HG03064 (cell line): ENCODE measurements around the gene USP10.
"Not testable (repeated sequence)": the region's sequence is repeated elsewhere in the genome, so short reads cannot be mapped to it uniquely, and the experiment has no call there.

Source experiments
- ATAC-seq: cut with Tn5 transposase; IDR thresholded peaks from one replicate; pipeline ENCODE4 v1.9.1; 2021; ENCODE audit warnings: low read depth; ENCODE audit not compliant: unreplicated experiment

Gene USP10

DNA sequence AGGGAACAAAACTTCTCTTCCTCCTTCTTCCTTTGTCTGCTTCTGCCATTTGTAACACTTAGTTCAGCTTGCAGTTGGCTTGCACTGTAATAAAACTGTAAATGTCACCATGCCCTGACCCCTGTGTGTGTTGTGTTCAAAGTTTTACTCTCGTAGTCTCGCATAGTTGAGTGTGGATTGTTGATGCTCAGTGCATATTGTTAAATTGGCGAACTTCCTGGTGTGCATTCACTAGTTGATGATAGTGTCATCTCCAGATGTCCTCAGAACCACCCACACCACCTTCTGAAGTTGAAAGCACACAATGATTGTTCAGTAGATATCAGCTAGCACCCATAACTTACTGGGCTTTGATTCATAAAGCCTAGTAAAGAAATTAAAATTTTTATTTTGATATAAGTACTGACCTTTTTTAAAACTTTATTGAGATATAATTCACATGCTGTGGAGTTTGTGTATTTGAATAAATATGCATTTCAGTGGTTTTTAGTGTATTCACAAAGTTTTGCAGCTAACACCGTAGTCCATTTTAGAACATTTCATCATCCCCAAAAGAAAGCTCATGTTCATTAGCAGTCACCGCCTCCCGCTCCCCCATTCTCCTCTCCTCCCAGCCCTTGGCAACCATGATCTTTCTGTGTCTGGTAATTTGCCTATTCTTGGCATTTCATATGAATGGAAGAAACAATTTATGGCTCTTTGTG is 25.0 kb downstream of the USP10 start:
- ATAC-seq = no peak

DNA sequence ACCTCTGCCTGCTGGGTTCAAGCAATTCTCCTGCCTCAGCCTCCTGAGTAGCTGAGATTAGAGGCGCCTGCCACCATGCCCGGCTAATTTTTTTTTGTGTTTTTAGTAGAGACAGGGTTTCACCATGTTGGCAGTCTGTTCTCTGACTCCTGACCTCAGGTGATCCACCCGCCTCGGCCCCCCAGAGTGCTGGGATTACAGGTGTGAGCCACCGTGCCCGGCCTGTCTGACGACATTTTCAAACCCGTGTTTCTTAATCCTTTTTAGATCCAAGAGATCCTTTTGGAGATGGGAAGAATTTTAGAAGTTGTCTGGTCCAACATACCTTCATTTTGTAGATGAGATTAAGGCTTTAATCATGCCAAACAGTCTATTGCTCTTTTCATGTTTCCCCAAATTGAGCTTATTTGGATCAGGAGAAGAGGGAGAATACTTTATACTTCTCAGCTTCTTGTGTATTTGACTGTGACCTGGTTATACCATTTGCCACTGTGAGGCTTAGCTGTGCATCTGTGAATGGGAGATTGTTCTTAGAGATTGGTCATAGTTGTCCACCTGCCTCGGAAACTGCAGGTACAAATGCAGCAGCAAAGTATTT is 25.8 kb downstream of the USP10 start:
- ATAC-seq = no peak

DNA sequence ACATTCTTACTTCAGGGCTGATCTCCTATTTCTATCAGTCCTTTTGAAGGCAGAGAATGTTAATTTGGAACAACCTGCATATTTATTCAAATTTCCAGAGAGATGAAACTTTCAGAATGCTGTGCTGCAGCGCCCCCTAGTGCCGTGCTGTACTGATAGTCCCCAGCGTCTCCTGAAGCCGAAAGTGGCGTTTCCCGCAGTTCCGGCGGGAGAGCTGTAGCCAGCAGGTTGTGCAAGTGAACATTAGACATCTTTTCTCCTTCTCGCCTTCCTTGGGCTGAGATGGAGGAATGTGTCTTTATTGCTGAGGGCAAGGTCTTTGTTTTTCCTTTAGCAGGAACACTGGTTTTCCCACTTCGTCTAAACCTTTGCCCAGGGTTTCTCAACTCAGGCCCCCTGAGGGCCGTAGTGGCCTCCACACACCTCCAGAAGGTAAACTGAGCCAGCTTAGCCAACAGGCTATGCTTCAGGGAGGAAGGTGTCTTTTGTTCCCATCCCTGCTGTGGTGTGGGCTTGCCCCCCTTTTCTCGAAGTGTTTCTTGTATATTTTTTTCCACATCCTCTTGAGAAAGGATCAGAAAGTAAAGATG is 26.4 kb downstream of the USP10 start:
- no peak for ATAC-seq

DNA sequence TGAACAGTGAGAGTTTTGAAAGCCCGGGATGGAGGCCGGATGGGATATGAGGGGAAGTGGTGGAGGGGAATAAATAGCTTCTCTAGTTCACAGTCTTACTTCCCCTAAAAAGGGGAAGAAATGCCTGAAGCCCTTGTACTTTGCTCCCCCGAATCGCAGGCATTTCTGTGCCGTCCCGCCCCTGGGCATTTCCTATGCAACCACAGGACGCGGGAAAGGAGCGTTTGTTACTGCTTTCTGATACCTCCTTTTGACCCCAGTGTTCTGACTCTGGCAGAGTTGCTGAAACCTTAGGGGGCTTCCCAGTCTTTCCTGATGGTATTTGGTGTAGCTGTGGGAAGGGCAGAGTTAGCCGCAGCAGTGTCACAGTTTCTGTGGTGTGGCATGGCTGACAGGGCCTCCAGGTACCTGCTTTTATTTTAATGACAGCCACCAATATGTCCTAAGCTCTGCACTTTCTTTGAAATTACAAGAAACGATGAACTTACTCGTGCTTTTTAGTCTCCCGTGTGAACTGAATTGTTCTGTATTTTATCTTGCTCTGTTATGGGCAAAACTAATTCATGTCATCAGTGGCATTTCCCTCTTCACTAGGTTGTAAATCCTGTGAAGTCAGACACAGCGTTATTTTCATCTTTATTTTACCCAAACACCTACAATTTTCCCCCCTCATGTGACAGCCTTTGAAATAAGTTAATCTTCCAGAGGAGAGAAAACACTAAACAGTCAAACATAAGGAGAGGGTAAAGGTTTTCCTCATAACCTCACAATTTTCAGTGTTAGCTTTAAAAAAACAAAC is 27.1 kb downstream of the USP10 start:
- no peak for ATAC-seq

DNA sequence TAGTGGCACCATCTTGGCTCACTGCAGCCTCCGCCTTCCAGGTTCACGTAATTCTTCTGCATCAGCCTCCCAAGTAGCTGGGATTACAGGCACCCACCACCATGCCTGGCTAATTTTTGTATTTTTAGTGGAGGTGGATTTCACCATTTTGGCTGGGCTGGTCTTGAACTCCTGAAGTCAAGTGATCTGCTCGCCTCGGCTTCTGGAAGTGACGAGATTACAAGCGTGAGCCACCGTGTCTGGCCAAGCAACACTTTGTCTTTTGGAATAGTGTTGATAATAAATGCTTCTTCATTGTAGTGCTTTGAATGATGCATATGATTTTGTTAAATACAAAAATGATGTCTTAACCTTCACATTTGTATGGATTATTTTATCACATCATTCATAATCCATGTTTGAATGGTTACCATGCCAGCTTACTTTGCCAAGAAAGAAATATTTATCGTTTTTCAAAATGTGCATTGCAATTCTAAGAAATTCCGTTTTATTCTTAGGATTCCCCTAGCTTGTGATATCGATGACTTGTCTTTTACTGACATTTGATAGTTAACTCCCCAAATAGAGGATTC is 29.1 kb downstream of the USP10 start:
- no peak for ATAC-seq

DNA sequence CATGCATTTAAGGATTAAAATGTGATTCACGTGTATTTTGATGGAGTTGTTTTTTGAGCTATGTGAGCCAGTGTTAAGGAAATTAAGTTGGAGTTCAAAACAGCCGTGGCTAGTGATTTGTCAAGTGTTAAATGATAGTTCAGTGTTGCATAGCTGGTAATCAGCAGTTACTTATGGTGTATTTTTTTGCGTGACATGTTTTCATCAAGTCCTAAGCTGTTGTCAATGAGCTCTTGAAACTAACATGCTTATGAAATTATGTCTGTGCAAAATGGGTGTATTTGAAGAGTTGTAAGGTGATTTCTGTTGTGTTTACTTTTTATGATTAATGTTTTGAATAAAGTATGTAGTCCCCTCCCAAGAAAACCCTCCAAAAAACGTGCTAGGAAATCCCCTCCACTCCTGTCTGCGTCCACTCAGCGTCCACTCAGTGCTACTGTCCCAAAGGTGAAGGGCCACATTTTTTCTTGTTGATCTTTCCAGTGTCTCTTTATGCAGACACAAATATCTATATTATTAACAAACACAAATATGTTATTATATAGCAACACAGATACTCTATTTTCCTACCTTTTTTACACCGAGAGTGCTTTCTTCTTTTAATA is 30.0 kb downstream of the USP10 start:
- no peak for ATAC-seq

DNA sequence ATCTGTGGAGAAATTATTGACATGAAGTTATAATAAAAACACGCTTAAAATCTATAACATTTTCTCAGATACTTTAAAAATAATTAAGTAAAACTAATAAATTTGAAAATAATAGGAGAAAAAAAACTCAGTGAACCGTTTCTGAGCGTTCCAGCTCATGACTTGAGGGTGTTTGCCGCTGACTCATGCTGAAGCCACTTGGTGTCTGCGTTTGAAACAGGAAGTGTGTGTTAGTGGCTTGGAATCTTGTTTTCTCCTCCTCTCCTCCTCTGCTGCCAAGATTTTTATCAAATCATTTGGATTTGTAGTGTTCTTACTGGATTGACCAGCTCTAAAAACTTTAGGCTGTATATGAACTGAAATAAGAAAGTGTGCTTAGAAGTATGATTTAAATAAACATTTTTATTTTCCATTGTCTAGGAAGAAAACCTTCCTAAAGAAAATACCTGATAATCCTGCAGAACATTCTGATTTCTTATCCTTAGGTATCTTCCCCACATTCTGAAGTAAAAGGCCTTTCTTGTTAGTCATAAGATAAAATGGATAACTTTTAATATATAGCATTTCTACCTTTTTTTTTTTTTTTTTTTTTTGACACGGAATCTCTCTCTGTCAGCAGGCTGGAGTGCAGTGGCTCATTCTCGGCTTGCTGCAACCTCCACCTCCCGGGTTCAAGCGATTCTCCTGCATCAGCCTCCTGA is 30.8 kb downstream of the USP10 start:
- ATAC-seq = no peak

DNA sequence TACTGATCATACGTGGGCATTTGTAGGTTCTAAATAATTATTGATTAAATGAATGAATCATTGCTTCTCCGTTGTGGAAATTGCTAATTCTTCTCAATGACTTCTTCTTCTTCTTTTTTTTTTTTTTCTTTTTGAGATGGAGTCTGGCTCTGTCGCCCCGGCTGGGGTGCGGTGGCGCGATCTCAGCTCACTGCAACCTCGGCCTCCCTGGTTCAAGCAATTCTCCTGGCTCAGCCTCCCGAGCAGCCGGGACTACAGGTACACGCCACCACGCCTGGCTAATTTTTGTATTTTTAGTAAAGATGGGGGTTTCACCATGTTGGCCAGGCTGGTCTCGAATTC is 32.5 kb downstream of the USP10 start:
- not testable (repeated sequence) for ATAC-seq

DNA sequence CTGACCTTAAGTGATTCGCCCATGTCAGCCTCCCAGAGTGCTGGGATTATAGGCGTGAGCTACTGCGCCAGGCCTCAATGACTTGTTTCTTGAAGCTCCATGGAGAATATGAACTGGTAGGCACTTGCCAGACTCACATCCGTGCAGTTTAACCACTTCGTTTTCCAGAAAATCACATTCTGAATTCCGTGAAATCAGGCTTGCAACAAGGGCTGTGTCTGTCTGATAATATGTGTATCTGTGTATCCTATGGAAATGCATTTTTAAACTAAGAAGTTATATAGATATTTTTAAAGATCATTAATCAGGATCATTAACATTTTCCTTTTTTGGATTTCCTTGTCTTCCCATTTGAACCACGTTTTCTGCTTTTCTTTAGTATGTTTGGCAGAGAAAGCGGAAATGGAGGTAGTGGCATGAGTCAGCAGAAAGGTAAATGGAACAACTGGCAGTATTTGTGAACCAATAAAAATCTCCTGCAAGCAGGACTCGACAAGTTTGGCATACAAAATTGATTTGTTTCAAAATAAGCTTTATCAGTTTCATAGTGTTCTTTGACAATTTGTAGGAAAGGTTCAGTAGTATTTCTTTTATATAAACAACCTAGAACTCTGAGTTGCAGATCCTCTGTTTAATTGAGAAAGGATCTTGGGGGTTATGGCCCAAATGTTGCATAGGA is 33.0 kb downstream of the USP10 start:
- no peak for ATAC-seq

DNA sequence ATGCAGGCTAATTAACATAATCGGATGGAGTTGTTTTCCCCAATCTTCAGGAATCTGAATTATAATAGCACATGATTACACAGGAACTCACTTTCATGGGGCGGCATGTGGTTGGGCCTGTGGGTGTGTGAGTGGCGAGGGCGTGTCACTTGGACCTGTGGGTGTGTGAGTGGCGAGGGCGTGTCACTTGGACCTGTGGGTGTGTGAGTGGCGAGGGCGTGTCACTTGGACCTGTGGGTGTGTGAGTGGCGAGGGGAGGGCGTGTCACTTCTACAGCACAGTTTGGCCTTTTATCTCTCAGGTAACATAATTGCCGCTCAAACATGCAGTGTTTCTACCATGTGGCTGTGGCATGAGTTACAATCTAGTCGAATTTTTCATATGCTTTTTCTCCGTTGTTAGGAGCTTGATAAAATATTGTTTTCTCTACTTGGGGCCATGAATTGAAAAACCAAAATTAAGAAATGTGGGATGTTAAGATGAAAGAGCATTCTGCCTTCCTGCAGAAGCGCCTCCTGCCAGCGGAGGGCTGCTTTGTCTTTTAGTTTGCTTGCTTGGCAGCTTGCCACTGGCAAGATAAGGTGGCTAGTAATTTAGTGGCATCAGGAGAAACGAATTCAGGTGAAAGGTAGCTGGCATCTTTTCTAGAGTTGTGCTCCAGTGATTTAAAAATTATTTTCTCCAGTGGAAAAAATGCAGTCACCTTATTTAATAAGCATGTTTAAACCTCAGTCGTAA is 36.2 kb downstream of the USP10 start:
- ATAC-seq = no peak

DNA sequence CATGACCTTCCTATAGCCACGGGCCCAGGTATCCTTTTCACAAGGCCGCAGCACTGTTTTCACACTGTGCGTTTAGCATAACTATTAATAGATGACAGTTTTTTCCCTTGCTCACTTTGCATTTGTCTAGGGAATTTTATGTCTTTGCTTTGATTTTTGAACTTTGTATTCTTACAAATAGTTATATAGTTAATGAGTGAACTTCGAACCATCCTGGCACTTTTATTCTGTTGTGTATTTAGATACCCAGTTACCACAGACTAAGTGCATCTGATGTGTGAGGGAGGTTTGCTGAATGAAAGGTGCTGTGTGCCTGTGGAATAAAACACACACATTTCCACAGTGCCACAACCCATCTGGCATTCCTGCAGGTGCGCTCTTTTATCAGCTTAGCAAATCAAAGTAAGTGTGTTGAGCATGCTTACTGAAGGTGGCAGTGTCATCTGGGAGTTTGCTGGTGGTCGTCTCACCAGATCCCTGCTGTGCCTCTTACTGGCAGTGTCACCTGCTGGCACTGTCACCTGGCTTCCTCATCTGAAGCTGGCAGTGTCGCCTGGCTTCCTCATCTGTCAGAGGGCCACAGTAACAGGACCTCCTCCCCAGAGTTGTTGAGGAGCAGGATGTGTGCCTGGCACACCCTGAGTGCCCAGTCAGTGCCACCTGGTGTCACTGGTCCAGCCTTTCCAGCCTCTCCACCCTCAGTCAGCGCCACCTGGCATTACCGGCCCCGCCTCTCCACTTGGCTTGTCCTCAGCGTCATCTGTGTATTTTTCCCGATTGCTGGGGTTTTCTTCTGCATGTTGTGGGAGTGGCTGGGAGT is 37.6 kb downstream of the USP10 start:
- ATAC-seq = no peak

DNA sequence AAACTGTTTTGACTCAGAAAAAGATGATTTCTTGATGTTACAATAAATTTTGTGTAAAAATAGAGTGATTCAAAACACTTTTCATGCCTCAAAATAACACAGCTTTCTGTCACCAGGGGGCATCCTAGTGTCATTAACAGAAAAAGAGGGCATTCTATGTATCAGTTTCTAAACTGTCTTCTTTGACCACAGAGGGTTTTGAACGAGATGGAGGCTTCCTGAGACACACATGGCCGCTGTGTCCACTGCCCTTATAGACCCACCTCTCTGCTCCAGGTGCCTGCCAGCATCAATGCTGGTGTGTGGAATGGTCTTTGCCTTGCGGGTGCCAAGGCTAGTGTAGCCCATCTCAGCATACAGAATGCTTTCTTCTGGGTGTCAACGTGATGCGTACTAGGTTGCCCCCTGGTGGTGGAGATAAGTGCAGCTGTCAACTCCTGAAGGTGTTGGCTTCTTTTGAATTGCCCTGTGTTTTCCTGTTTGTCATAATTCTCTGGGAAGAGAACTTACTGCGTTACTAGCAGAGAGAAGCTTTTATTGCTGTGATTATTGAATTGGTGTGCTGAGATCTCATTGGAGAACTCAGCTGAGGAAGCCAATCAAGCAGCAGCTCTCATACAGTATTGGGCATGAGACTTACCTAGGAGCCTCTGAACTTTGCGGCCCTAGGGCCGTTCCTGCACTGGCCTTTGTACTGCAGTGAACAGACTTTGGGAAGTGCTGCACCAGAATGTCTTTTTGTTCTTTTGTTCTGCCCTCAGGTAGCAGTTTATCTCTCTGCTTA is 38.6 kb downstream of the USP10 start:
- ATAC-seq = no peak

DNA sequence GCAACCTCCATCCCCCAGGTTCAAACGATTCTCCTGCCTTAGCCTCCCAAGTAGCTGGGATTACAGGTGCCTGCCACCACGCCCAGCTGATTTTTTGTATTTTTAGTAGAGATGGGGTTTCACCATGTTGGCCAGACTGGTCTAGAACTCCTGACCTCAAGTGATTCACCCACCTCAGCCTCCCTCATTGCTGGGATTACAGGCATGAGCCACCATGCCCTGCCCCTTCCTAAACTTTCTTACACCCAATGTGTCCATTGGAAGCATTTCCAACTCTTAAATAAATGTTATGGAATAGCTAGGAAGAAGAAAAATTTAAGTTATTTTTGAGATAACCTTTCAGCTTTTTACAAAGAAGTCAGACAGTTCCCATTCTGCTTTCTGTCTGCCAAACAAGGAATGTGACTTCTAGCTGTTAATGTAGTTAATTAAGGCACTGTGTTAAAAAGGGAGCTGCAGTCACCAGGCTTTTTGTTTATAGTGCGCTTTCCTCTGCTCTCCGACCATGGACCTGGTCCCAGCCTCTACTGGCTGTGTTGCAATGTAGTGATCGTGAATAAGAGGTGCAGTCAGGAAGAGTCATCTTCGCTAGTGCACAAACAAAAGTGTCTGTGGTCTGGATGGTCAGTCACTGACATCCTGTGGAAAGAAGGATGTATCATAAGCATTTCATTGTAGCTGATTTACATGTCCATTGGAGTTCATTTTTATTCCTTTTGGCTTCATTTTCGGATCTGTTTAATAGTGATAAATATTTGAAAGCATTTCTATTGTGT is 39.7 kb downstream of the USP10 start:
- ATAC-seq = no peak

DNA sequence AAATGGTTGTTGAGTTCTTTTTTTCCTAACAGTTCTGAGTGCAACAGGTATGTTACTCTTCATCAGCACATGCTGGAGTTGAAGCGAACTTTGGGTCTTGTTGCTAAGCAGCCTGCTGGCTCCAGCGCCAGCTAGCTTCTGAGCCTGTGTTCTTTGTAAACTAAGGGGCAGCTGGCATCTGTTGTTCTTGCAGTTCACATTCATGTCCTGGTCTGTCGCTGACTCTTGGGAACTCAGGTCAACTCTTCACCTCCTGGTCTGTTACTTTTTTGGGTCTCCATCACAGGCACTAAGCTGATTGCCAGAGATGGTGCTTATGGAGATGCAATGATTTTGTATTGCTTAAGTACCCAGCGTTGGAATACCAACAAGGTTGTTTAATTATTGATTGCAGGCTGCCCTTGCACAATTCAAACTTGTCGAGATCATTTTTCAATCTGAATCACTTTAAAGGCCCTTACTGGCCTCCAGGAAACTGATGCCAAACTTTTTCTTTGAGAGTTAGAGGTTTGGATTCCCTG is 40.9 kb downstream of the USP10 start:
- ATAC-seq = no peak

DNA sequence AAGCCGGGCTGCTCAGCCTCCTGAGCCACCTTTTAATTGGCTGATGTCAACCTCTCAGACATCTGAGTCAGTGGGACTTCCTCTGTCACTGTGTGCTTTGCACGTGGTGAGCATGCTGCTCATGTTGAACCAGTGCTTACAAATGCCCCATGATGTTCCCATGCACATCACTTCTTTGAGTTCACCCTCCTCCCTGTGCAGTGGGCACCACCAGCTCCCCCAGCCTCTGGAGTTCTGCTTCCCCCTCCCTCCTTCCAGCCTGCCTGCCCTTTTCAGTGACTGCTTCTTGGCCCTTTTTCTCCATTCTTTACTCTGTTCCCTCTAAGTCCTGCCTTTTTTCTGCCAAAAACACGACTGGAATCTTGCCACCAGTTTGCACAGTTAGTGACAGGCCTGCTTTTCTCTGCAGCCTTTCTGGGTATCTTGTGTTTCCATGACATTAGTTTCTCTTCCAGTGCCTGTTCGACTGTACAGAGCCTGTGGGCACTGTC is 41.6 kb downstream of the USP10 start:
- ATAC-seq = no peak

DNA sequence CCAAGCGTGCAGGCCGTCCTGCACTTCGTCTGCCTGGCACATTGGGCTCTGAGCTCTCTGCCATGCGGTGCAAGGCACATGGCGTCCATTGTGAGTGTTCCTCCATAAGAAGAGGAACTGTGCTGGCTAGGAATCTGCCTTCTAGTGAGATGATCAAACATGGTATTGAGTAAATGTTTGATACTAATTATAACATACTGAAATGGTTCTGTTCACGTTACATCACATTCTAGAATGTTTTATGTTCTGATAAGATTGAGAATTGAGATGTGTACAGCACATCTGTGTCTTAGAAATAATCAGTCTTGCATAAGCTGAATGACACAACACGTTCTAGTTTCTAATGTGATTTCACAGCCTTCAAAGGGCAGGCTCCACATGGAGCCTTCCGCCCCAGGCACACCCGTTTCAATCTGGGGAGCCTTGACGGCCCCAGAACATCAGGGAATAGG is 42.9 kb downstream of the USP10 start:
- no peak for ATAC-seq
